ENCODE results near the gene LAIR1.

DNA sequence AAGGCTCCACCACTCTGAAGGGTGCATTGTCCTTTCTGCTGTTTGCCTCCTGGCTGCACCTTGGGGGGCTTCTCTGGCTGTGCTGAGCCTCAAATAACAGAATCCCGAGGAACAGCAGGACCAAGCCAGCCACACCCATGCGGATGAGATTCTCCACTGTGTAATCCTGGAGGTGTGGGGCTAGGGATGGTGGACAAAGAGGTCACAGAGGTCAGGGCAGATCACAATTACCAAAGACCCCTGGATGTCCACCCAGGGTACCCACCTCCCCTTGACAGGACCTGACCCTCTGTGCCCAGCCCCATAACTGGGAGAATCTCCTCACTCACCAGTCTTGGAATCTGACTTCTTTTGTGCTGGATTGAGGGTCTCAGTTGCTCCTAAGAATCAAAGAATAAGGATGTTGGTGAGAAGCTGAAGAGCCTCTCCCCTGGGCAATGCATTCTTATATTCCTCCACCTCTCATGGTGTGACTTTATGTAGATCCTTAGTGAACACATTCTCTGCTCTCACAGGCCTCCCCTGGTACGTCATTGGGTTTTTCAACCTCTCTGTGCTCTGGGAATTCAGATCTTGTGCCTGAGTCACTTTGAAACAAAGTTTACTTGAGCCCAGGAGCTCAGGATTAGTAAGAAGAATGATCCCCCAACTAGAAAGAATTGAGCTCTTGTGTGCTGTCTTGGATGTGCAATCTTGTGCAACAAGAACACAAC lies 31.0 kb downstream of the LAIR1 start:
- TF ChIP-seq ZNF221 (tag by site-specific recombination; IDR thresholded peaks at IDR 0.05; ENCODE audit: borderline replicate concordance) (no peak), ZNF10 (tag by site-specific recombination; IDR thresholded peaks at IDR 0.05) (no peak), CTCF (tag by site-specific recombination; IDR thresholded peaks at IDR 0.05) (no peak), ZNF239 (tag by site-specific recombination; IDR thresholded peaks at IDR 0.05) (no peak), TRIM28 (IDR thresholded peaks at IDR 0.05; ENCODE audit: borderline replicate concordance, low read length) (no peak)
